K562 (cell line): ENCODE results near the gene CNOT2. TPM values are rescaled to one million over a fixed set of nuclear protein-coding genes. Genes with fewer than 3 reads are reported as not detected.
A peak's percentile ranks its signal among the peaks of the same experiment; 100 is the strongest.

Experiments used
- ADNP ChIP-seq: fragments of 200-800 bp; sonication (Bioruptor generic); IDR thresholded peaks from 2 replicates; pipeline ENCODE4 v1.6.1; 2016; ENCODE audit warnings: missing genetic modification characterization, missing compliant biosample characterization
- AFF4 ChIP-seq: sonication (generic); formaldehyde crosslinking; IDR thresholded peaks from 2 replicates; pipeline ENCODE4 v1.8.0; 2023; ENCODE audit warnings: mild to moderate bottlenecking, missing genetic modification reagents
- E2F8 ChIP-seq: fragments of 450-650 bp; IDR thresholded peaks from 2 replicates; pipeline ENCODE4 v1.7.1; 2018; ENCODE audit warnings: mild to moderate bottlenecking, low read depth; ENCODE audit not compliant: partially characterized antibody
- MED1 ChIP-seq: sonication (generic); formaldehyde crosslinking; IDR thresholded peaks from 2 replicates; pipeline ENCODE4 v1.8.1; 2023; ENCODE audit warnings: missing genetic modification reagents, borderline replicate concordance
- NBN ChIP-seq: fragments of 450-650 bp; IDR thresholded peaks from 2 replicates; pipeline ENCODE4 v1.6.1; 2016; ENCODE audit warnings: low read depth, mild to moderate bottlenecking
- SETDB1 ChIP-seq: IDR thresholded peaks from one replicate; pipeline ENCODE4 v1.6.1; 2012; ENCODE audit warnings: low read length, control low read depth, inconsistent platforms
- SMAD2 ChIP-seq: fragments of 150-350 bp; IDR thresholded peaks from 2 replicates; pipeline ENCODE4 v1.6.1; 2014; ENCODE audit warnings: low read depth, mild to moderate bottlenecking, low read length
- SRSF7 ChIP-seq: fragments of 200-400 bp; formaldehyde crosslinking; optimal IDR thresholded peaks from 2 replicates; pipeline ENCODE3; 2017; ENCODE audit warnings: mild to moderate bottlenecking, low read depth, low read length
- TBP ChIP-seq: optimal IDR thresholded peaks from 2 replicates; pipeline ENCODE3; 2011; ENCODE audit warnings: low read depth, low read length, improper control_type of control experiment
- TCF3 ChIP-seq: sonication (generic); formaldehyde crosslinking; IDR thresholded peaks from 2 replicates; pipeline ENCODE4 v1.4.0; 2020; ENCODE audit warnings: mild to moderate bottlenecking, missing genetic modification reagents
- USF2 ChIP-seq: sonication (generic); formaldehyde crosslinking; IDR thresholded peaks from 2 replicates; pipeline ENCODE4 v1.5.0; 2020; ENCODE audit warnings: missing genetic modification reagents
- ZBTB33 ChIP-seq: sonication (generic); formaldehyde crosslinking; IDR thresholded peaks from 2 replicates; pipeline ENCODE4 v1.8.1; 2023; ENCODE audit warnings: mild to moderate bottlenecking, missing genetic modification reagents
- ZEB2 ChIP-seq: fragments of 450-650 bp; IDR thresholded peaks from 2 replicates; pipeline ENCODE4 v1.6.1; 2016
- ZNF134 ChIP-seq: fragments of 250-450 bp; sonication (Bioruptor Pico); conservative IDR thresholded peaks from 2 replicates; pipeline ENCODE4 v1.4.0; 2020
- ZNF165 ChIP-seq: fragments of 250-450 bp; sonication (Bioruptor Pico); IDR thresholded peaks from 2 replicates; pipeline ENCODE4 v1.4.0; 2020; ENCODE audit warnings: borderline replicate concordance
- ZNF3 ChIP-seq: fragments of 250-450 bp; sonication (Bioruptor Pico); IDR thresholded peaks from 2 replicates; pipeline ENCODE4 v1.5.0; 2021; ENCODE audit warnings: mild to moderate bottlenecking, moderate library complexity
- ZNF586 ChIP-seq: fragments of 450-650 bp; formaldehyde crosslinking; conservative IDR thresholded peaks from 2 replicates; pipeline ENCODE4 v1.4.0; 2020; ENCODE audit warnings: mild to moderate bottlenecking, moderate library complexity
- ZNF695 ChIP-seq: fragments of 450-650 bp; formaldehyde crosslinking; IDR thresholded peaks from 2 replicates; pipeline ENCODE4 v1.4.0; 2020; ENCODE audit warnings: mild to moderate bottlenecking, moderate library complexity
- ZNF75A ChIP-seq: fragments of 450-650 bp; formaldehyde crosslinking; IDR thresholded peaks from 2 replicates; pipeline ENCODE4 v1.4.0; 2020; ENCODE audit warnings: mild to moderate bottlenecking
- ZNF79 ChIP-seq: fragments of 250-450 bp; sonication (Bioruptor Pico); IDR thresholded peaks from 2 replicates; pipeline ENCODE4 v1.4.0; 2020; ENCODE audit warnings: low read depth, mild to moderate bottlenecking, moderate library complexity
- polyA plus RNA-seq, 8 experiments: library from polyadenylated mRNA; depleted of rRNA in 4 of 8; stranded (reverse) in 5 of 8; unstranded in 3 of 8; fragments of >200 nt; fragmentation: Nextera tagmentation in 2 of 8; fragmentation: Illumina TruSeq in 1 of 8; extraction: Ambion mirVana in 2 of 8; extraction: Trizol in 1 of 8; gene quantifications; 2 replicates each; pipeline versions ENCODE4 v1.2.1 to v1.2.3, GENCODE V29; 2011 to 2014; ENCODE audit warnings: inconsistent platforms in 1 of 8, missing spikeins in 1 of 8
- total RNA-seq, 7 experiments: library from RNA; depleted of rRNA in 6 of 7; stranded (reverse); fragments of >200 nt in 6 of 7; fragmentation: Illumina TruSeq in 2 of 7; extraction: Trizol in 2 of 7; gene quantifications; 2 replicates each; pipeline versions ENCODE4 v1.2.1 to v1.2.3, GENCODE V29; 2011 to 2021; ENCODE audit warnings: low replicate concordance in 1 of 7

CNOT2 gene
- total and polyA plus RNA-seq, 9 of the 15 experiments (the other 6 are each of a cell fraction or from before 2014, with no cell fraction given), result 43.6 to 119 (median 84.4) TPM

GRCh38 chr12:70242695-70243509, at the start of gene CNOT2 (continued):
- TF ChIP-seq ZBTB33 (CRISPR knock-in tag) (0 out of 2 replicates have a peak, but pooled peaks have one; percentile 30), ZNF79 (no peak), SRSF7 (no peak), ZNF586 (no peak), ZNF3 (CRISPR knock-in tag) (no peak), SMAD2 (no peak), TCF3 (CRISPR knock-in tag) (no peak; the same call in 1 of the 2 replicates), ZNF134 (CRISPR knock-in tag) (no peak), TBP (peak; percentile 59), ZNF695 (CRISPR knock-in tag) (no peak), ZEB2 (peak; percentile 71; the same call in 1 of the 2 replicates), NBN (no peak), ADNP (no peak), E2F8 (peak; percentile 86), ZNF165 (CRISPR knock-in tag) (no peak), ZNF75A (CRISPR knock-in tag) (no peak), AFF4 (peak; percentile 93; the same call in 1 of the 2 replicates), SETDB1 (no peak), USF2 (CRISPR knock-in tag) (no peak), MED1 (CRISPR knock-in tag) (no peak)
